Upper lobe of left lung (tissue), 6 donors: Measurements from ENCODE around the gene DMRT3. TPM values are rescaled to one million over a fixed set of nuclear protein-coding genes. Genes with fewer than 3 reads are reported as not detected.
"Not testable (repeated sequence)": the region's sequence is repeated elsewhere in the genome, so short reads cannot be mapped to it uniquely, and the experiment has no call there.

Experiments
- ATAC-seq, 2 donors: fragments of 200-7000 bp; cut with Tn5 transposase; one replicate each; pipeline ENCODE4 v1.9.1; 2022; ENCODE audit warnings: mild to moderate bottlenecking in 2 of 2, moderate library complexity in 2 of 2; ENCODE audit not compliant: low FRiP score in 2 of 2
- DNase-seq, 2 donors: peaks; one replicate each; pipeline ENCODE4 v3.0.0-alpha.2; 2019 to 2020
- H3K27ac ChIP-seq, 4 donors: fragments of 200-600 bp; sonication (generic); one replicate each; pipeline ENCODE4 v1.5.1; 2016 to 2019
- H3K27me3 ChIP-seq, 4 donors: fragments of 200-600 bp; sonication (generic); one replicate each; pipeline ENCODE4 v1.5.1; 2017 to 2019
- H3K36me3 ChIP-seq, 4 donors: fragments of 200-600 bp; sonication (generic); one replicate each; pipeline ENCODE4 v1.5.1; 2016 to 2019
- H3K4me1 ChIP-seq, 4 donors: fragments of 200-600 bp; sonication (generic); one replicate each; pipeline ENCODE4 v1.5.1; 2018 to 2019
- H3K4me3 ChIP-seq, 4 donors: fragments of 200-600 bp; sonication (generic); one replicate each; pipeline ENCODE4 v1.5.1; 2017 to 2019; ENCODE audit warnings: mild to moderate bottlenecking in 2 of 4, moderate library complexity in 1 of 4
- H3K9me3 ChIP-seq, 4 donors: fragments of 200-600 bp; sonication (generic); one replicate each; pipeline ENCODE4 v1.5.1; 2018 to 2019
- EP300 ChIP-seq, 4 donors: sonication (generic); formaldehyde crosslinking; IDR thresholded peaks; one replicate each; pipeline ENCODE4 v1.5.1; 2017; ENCODE audit warnings: antibody characterized with exemption in 4 of 4, control low read depth in 2 of 4
- POLR2A ChIP-seq, 4 donors: fragments of 450-650 bp; IDR thresholded peaks; one replicate each; pipeline ENCODE4 v1.5.1; 2016 to 2017; ENCODE audit warnings: antibody characterized with exemption in 4 of 4, mild to moderate bottlenecking in 2 of 4
- POLR2AphosphoS5 ChIP-seq, 2 donors: sonication (generic); formaldehyde crosslinking; IDR thresholded peaks; one replicate each; pipeline ENCODE4 v1.5.1; 2017; ENCODE audit warnings: antibody characterized with exemption in 2 of 2
- WGBS, 2 donors: methylation state at CpG; one replicate each; pipeline ENCODE4 v1.1.5; 2017 to 2018; 5-methylcytosine and 5-hydroxymethylcytosine counted together
- total RNA-seq, 6 donors: library from RNA; depleted of rRNA in 4 of 6; stranded (reverse); fragments of >200 nt in 4 of 6; gene quantifications; one replicate each; pipeline versions ENCODE4 v1.1.0 to v1.2.1, GENCODE V29; 2016 to 2021
- TF ChIP-seq, protein P1 (sequence below), 6 experiments: fragments of 450-650 bp in 4 of 6; fragments of 200-600 bp in 2 of 6; sonication (generic) in 2 of 6; IDR thresholded peaks; one replicate each; pipeline ENCODE4 v1.5.1; 2016 to 2019; ENCODE audit warnings: antibody characterized with exemption in 6 of 6
- donor health status: DM: no; HTN: no; CAD: no; lungs with moderate emphysema.
- donor health status: DM: no; HTN: yes; CAD: no; lungs with severe emphysema.

Gene DMRT3
- total RNA-seq, 6 donors from 2014 or later, result 0.49 TPM; not detected in 5

- ATAC-seq, H3K36me3 ChIP-seq: not testable (repeated sequence)
Observed at GRCh38 chr9:998299-999110, 22.1 kb downstream of the DMRT3 start.

GRCh38 chr9:1001838-1002237 is 25.4 kb downstream of the DMRT3 start:
- Histone ChIP-seq H3K27ac (no peak overlapping the region), H3K4me3 (no peak overlapping the region), H3K9me3 (no peaks in the 10 kb centered on the region), H3K4me1 (no peaks in the 10 kb centered on the region), H3K36me3 (no peaks in the 10 kb centered on the region), H3K27me3 (no peaks in the 10 kb centered on the region)
- no peak for TF ChIP-seq POLR2A (IDR thresholded peaks at IDR 0.05)
- TF ChIP-seq EP300 (IDR thresholded peaks at IDR 0.05), result no peak
- TF ChIP-seq, protein P1, sequence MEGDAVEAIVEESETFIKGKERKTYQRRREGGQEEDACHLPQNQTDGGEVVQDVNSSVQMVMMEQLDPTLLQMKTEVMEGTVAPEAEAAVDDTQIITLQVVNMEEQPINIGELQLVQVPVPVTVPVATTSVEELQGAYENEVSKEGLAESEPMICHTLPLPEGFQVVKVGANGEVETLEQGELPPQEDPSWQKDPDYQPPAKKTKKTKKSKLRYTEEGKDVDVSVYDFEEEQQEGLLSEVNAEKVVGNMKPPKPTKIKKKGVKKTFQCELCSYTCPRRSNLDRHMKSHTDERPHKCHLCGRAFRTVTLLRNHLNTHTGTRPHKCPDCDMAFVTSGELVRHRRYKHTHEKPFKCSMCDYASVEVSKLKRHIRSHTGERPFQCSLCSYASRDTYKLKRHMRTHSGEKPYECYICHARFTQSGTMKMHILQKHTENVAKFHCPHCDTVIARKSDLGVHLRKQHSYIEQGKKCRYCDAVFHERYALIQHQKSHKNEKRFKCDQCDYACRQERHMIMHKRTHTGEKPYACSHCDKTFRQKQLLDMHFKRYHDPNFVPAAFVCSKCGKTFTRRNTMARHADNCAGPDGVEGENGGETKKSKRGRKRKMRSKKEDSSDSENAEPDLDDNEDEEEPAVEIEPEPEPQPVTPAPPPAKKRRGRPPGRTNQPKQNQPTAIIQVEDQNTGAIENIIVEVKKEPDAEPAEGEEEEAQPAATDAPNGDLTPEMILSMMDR (IDR thresholded peaks at IDR 0.05), result no peak
- TF ChIP-seq POLR2AphosphoS5 (IDR thresholded peaks at IDR 0.05), result no peak
- DNase-seq (no peak), ATAC-seq (no peak)
- WGBS, 2 donors, result 75 to 81% methylated on average over 4 of the region's 4 CpGs

More at GRCh38 chr9:998299-999110, 22.1 kb downstream of the DMRT3 start:
- not testable (repeated sequence) for H3K4me1 ChIP-seq, H3K27ac ChIP-seq, H3K4me3 ChIP-seq, H3K9me3 ChIP-seq, H3K27me3 ChIP-seq
- 39 to 74% methylated on average over 11 to 28 of the region's 55 CpGs for WGBS, 2 donors
- peak in 1 of 2 donors; percentile 39 for DNase-seq
- TF ChIP-seq, protein P1 (IDR thresholded peaks at IDR 0.05), result peak in 1 of 6 experiments; percentile 45

DNA sequence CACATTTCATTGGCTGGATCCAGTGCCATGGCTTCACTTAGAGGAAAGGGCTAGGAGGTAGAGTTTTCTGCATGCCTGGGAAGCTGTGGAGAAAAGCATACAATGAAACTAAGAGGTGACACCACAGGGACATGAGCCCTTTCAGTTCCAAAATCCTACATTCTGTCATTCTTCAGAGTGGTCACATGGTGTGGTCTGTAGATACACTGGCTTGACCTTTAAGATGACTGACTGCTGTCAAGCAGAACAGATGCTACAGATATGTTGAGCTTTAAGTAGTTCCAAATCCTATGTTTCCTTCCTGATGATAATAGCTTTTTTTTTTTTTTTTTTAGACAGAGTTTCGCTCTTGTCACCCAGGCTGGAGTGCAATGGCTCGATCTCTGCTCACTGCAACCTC is 26.2 kb downstream of the DMRT3 start:
- no peak overlapping the region for H3K4me3 ChIP-seq
- WGBS, 2 donors, result 92 to 93% methylated on average over 2 of the region's 2 CpGs
- no peak for DNase-seq
- H3K36me3 ChIP-seq, result no peaks in the 10 kb centered on the region
- no peak overlapping the region for H3K27ac ChIP-seq
- no peak for ATAC-seq
- H3K27me3 ChIP-seq, result no peaks in the 10 kb centered on the region
- no peaks in the 10 kb centered on the region for H3K9me3 ChIP-seq
- TF ChIP-seq POLR2A (IDR thresholded peaks at IDR 0.05), result no peak
- TF ChIP-seq POLR2AphosphoS5 (IDR thresholded peaks at IDR 0.05), result no peak
- no peak for TF ChIP-seq EP300 (IDR thresholded peaks at IDR 0.05)
- TF ChIP-seq, protein P1 (IDR thresholded peaks at IDR 0.05), result no peak
- H3K4me1 ChIP-seq, result no peaks in the 10 kb centered on the region

DNA sequence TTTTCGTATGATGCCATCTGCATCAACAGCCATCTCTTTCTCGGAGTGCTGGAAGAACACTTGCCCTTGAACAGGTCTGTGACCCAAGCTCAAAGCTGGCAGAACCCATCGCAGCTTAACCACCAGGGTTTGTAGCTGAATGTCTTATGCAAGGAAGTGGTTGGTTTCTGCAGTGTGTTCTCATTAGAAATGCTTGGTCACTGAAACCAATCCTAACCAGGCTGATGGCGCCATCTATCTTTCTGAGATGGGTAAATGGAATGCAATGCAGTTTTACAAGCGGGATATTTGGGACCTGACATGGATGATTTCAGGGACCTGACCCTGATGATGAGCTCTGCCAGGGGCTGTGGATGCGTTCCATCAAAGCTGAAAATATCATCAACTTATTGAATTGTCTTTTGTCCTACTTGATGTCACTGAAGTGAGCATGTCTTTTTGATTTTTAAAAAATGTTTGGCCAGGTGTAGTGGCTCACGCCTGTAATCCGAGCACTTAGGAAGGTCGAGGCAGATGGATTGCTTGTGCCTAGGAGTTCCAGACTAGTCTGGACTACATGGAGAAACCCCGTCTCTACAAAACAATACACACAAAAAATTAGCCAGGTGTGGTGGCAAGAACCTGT is 28.7 kb downstream of the DMRT3 start:
- peak in 1 of 2 donors; percentile 43 for ATAC-seq
- no peaks in the 10 kb centered on the region for H3K27me3 ChIP-seq
- peak in 1 of 2 donors; percentile 32 for DNase-seq
- WGBS, 2 donors, result 53 to 72% methylated on average over 9 to 10 of the region's 10 CpGs
- no peak overlapping the region for H3K27ac ChIP-seq
- no peak overlapping the region for H3K4me3 ChIP-seq
- H3K4me1 ChIP-seq, result peaks cover 0 to 6% (median 0%) of the 10 kb centered on the region in 4 donors
- H3K36me3 ChIP-seq, result no peaks in the 10 kb centered on the region
- H3K9me3 ChIP-seq, result no peaks in the 10 kb centered on the region
- no peak for TF ChIP-seq POLR2AphosphoS5 (IDR thresholded peaks at IDR 0.05)
- no peak for TF ChIP-seq POLR2A (IDR thresholded peaks at IDR 0.05)
- no peak for TF ChIP-seq EP300 (IDR thresholded peaks at IDR 0.05)
- TF ChIP-seq, protein P1 (IDR thresholded peaks at IDR 0.05), result peak in 5 of 6 experiments; percentile 9 to 45 (median 22)
